HG02870 (cell line): ENCODE results near the gene AZU1.
"Not testable (repeated sequence)": the region's sequence is repeated elsewhere in the genome, so short reads cannot be mapped to it uniquely, and the experiment has no call there.

Experiments
- ATAC-seq: cut with Tn5 transposase; IDR thresholded peaks from one replicate; pipeline ENCODE4 v1.9.1; 2021; ENCODE audit warnings: mild to moderate bottlenecking, moderate library complexity; ENCODE audit not compliant: unreplicated experiment

The AZU1 gene

DNA sequence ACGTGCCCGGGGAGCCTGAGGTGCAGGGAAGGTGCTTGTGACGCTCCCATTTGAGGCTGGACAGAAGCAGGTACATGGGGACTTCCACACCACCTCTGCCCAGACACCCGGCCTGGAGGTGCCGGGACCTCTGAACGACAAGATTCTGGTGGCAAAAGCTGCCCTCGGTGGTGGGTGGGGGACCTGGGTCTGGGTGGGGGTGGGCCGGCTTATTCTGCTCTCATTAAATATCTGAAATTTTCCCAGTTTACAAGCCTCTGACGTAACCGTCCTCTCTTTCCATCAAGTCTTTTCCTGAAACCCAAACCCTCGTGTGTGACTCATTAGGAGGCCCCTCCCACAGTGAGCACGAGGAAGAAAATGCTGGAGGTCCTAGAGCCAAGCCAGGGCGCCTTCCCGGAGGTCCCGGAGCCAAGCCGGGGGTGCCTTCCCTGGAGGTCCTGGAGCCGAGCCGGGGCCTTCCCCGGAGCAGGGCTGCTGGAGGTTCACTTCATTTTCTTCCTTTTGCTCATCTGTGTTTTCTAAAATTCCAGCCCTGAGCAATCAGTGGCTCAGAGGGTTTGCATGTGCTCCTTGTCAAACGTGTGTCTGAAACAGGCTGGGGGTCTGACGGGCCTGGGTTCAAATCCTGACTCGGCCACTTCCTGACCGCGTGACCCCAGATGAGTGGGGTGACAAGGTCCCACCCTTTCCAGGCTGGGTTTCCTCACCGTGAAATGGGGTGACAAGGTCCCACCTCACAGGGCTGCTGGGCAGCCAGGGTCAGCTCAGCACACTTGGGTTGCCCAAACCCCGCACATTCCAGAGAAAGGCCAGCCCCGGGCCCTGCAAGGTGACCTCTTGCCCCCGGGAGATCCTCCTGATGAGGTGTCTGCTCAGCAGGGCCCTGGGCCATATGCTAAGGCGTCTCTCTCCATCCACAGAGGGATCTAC, 41.9 kb downstream of the AZU1 start:
- no peak for ATAC-seq

DNA sequence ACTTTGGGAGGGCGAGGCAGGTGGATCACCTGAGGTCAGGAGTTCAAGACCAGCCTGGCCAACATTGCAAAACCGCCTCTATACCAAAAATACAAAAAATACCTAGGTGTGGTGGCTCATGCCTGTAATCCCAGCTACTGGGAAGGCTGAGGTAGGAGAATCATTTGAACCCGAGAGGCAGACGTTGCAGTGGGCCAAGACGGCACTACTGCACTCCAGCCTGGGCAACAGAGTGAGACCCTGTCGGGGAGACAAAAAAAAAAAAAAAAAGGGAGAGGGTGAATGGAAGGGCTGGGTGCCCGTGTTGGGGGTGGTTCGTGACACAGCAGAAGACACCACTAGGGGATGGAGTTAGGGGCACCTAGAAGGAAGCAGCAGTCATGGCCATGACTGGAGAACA, 42.7 kb downstream of the AZU1 start:
- ATAC-seq = no peak

DNA sequence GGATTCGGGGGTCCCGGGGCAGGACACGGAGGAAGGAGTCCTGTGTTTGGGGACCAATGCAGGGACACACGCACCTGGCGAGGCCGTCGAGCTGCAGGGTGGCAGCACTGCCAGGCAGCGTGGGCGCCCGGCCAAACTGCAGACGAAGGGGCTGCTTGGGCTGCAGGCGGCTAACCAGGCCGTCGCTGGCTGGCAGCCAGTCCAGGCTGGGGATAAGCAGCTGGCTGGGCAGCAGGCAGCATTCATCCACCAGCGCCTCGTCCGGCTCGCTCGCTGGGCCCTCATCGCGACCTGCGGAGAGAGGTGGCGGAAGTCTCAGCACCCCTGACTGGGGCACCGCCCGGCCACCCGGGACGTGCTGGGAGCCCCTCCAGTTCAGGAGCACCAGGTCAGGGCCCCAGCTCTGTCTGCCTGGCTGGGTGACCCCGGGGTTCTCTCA, 43.3 kb downstream of the AZU1 start:
- no peak for ATAC-seq

DNA sequence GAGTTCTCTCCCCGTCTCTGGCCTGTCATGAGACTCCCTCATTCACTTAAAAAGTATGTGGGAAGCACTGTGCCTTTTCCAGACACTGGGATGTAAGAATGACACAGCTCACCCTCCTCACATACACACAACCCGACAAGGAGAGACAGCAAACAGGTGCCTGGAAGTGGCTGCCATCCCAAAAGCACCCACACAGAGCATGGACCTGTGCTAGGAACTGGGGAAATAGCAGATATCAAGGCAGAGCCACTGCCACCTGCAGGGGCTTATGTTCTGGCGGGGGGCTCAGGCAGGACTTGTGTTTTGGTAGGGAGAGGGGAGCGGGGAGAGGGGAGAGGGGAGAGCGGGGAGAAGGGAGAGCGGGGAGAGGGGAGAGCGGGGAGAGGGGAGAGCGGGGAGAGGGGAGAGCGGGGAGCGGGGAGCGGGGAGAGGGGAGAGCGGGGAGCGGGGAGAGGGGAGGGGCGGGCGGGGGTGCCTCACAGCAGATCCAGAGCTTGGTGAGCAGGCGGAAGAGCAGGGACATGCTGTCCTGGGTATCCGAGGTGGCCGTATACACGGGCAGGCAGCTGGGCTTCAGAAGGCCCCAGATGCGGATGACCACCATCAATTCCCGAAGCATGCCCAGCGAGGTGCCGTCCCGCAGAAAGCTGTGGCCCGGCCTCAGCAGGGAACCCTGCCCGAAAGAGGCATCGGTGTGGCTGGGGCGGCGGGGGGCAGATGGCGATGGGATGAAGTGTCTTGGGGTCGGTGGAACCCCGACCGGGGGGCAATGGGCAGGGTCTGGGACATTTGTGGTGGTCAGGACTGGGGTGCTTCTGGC, 44.0 kb downstream of the AZU1 start:
- no peak for ATAC-seq

DNA sequence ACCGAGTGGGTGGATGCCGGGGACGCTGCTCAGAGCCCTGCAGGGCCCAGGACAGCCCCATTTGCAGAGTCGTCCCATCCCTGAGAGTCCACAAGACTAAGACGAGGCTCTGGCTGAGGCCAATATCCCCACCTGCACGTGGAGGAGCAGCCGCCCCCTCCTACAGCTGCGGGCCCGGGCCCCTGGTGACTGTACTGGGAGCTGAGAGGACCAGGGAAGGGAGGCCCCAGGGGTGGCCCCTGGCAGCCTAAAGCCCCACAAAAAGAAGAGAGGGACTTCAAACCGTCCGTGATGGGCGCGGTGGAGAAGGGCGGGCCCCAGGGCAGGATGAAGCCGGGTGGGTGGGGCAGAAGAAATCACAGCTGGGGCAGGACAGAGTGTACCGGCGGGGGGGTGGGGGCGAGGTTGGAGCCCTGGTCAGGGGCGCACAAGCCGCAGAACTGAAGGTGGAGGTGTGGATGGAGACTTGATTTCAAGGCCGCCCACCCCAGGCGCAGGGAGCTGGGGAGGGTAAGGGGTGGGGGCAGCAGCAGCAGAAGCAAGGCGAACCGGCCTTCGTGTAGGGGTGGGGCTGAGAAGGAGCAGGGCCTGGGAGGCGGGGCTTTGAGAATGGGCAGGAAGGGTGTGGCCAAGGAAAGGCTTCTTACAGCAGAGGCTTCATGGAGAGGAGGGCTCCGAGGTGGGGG, 44.8 kb downstream of the AZU1 start:
- no peak for ATAC-seq

DNA sequence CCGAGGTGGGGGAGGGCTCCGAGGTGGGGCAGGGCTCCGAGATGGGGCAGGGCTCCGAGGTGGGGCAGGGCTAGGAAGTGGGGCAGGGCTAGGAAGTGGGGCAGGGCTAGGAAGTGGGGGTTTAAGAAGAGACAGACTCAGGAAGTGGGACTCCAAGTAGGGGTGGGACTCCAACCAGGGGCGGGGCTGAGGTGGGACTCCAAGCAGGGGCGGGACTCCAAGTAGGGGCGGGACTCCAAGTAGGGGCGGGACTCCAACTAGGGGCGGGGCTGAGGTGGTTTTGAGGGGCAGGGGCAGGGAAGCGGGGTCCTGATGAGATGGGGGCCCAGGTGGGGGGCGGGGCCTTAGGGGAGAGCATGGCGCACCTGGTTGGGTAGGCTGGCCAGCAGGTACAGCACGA, 45.4 kb downstream of the AZU1 start:
- ATAC-seq = no peak

DNA sequence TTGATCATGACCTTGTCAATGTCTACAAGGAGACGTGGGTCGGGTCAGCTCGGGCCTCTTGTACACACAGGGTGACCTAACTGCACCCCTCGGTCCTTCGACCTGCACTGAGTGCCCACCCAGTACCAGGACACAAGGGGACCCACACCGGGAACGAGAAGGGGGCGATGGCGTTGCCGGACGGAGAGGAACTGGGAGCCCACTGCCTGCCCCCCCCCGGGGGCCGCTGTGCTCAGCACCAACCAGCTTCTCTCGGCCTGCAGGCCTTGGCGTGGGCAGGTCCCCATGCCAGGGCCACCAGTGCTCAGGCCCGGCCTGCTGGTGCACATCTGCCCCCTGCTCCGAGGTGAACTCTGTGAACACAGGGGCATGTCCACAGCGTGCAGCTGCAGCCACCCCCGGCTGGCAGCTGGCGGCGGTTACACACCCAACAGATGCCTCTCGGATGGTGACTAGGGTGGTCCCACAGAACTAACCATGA, 46.0 kb downstream of the AZU1 start:
- ATAC-seq = no peak

DNA sequence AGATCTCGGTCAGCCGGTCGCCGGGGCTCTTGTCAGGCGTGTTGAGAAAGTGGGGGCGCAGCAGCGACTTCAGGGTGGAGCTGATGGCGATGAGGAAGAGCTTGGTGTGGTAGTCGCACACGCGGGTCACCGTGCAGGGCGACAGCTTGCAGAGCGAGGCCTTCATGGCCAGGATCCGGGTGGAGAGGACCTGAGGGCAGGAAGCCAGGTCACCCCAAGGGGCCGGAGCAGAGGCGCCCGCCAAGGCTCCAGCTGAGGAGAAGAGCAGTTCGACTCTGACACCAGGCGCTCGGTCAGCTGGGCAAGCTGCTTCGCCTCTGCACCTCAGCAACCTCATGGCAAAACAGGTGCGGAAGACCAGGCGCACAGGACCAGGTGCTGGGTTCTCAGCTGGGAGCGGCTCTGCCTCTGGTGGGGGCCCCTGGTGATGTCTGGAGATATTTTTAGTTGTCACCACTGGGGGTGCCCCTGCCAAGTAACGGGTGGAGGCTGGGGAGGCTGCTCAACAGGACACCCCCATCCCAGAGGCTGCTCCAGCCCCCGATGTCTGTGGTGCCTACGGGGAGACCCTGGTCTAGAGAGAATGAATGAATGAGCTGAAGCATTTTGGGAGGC, 47.7 kb downstream of the AZU1 start:
- no peak for ATAC-seq

DNA sequence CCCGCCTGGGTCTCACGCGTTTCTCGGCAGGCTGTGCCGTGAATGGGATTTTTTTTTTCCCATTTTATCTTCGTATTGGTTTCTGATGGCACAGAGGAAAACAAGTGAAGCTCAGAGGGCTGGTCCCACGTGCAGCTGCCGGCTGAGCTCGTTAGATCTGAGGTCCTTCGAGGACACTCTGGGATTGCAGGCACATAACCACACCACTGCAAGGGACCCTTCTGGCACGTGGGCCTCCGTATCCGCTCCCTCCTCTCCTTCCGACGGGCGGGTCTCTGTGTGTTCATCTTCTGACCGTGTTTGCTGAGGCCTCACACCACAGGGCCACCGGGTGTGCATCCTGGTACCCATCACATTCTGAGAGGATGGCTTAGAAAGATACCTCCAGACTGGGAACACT, 48.5 kb downstream of the AZU1 start:
- ATAC-seq = no peak

DNA sequence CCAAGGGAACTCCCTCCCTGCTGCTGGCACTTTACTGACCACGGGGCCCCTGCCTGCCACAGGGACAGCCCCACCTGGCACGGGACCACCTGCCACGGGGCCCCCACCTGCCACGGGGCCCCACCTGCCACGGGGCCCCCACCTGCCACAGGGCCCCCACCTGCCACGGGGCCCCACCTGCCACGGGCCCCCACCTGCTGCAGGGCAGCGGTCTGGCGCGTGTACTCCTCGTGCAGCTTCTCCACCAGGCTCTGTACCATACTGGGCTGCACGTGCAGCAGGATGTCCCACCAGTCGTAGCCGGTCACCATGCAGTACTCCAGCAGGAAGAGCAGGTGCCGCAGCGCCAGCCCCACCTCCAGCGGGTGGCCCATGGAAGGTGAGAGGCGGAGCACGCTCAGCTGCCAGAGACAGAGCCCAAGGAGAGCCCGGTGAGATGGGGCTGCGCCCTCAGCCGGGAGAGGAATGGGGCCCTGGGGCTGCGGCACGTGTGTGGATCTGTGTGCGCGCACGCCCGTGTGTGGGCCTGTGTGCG, 49.2 kb downstream of the AZU1 start:
- ATAC-seq = no peak

DNA sequence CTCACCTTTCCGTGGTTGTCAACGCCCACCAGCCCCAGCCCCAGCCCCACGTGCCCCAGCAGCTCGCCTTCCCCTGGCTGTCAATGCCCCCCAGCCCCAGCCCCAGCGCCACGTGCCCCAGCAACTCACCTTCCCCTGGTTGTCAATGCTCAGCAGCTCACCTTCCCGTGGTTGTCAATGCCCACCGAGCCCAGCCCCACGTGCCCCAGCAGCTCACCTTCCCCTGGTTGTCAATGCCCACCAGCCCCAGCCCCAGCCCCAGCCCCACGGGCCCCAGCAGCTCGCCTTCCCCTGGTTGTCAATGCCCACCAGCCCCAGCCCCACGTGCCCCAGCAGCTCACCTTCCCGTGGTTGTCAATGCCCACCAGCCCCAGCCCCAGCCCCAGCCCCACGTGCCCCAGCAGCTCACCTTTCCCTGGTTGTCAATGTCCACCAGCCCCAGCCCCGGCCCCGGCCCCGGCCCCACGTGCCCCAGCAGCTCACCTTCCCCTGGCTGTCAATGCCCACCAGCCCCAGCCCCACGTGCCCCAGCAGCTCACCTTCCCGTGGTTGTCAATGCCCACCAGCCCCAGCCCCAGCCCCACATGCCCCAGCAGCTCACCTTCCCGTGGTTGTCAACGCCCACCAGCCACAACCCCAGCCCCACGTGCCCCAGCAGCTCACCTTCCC, 50.5 kb downstream of the AZU1 start:
- ATAC-seq = not testable (repeated sequence)

DNA sequence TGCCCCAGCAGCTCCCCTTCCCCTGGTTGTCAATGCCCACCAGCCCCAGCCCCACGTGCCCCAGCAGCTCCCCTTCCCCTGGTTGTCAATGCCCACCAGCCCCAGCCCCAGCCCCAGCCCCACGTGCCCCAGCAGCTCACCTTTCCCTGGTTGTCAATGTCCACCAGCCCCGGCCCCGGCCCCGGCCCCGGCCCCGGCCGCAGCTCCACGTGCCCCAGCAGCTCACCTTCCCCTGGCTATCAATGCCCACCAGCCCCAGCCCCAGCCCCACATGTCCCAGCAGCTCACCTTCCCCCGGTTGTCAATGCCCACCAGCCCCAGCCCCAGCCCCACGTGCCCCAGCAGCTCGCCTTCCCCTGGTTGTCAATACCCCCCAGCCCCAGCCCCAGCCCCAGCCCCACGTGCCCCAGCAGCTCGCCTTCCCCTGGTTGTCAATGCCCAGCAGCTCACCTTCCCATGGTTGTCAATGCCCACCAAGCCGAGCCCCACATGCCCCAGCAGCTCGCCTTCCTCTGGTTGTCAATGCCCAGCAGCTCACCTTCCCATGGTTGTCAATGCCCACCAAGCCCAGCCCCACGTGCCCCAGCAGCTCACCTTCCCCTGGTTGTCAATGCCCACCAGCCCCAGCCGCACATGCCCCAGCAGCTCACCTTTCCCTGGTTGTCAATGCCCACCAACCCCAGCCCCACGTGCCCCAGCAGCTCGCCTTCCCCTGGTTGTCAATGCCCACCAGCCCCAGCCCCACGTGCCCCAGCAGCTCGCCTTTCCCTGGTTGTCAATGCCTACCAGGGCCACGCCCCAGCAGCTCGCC, 51.3 kb downstream of the AZU1 start:
- ATAC-seq = not testable (repeated sequence)

DNA sequence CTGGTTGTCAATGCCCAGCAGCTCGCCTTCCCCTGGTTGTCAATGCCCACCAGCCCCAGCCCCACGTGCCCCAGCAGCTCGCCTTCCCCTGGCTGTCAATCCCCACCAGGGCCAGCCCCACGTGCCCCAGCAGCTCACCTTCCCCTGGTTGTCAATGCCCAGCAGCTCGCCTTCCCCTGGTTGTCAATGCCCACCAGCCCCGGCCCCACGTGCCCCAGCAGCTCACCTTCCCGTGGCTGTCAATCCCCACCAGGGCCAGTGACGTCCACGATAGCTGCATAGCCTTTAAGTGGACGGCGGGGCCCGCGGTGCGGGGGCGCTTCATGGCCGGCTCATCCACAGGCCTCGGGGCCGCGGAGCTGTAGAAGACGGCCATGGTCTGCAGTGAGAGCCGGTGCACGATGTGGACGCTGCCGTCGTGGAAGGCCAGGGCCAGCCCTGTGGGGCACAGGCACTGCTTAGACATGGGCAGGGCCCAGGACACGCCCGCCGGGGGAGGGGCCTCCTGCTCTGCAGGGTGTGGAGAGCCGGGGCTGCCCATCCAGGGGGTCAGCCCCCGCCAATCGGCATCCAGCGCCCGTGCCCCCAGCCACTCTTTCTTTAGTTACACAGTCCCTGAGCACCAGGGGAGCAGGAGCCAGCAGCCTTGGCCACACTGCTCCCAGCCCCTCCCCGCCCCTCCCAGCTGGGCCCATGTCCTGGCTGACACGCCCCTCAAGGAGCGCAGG, 52.2 kb downstream of the AZU1 start:
- no peak for ATAC-seq
